Right ventricle myocardium inferior (tissue), 1 donor: Measurements from ENCODE around the gene NOL4L. TPM values are rescaled to one million over a fixed set of nuclear protein-coding genes. Genes with fewer than 3 reads are reported as not detected.

ENCODE experiments used
- ATAC-seq: fragments of 200-7000 bp; cut with Tn5 transposase; one replicate; pipeline ENCODE4 v1.9.1; 2020; ENCODE audit warnings: mild to moderate bottlenecking, moderate library complexity
- DNase-seq: peaks from one replicate; pipeline ENCODE4 v3.0.0; 2021; ENCODE audit errors: missing footprints
- intact Hi-C: fragments of 100-400 bp; cut with DNase I; formaldehyde crosslinking; loops from one replicate; pipeline ENCODE4 v1.11.0; 2022
- total RNA-seq: library from RNA; stranded (reverse); fragmentation: NEBNext Ultra II Directional; extraction: Animal tissue kit (Norgen Biotek cat#: 25700); gene quantifications from one replicate; pipeline ENCODE4 v1.2.1, GENCODE V29; 2021
- donor health status: DM: no; HTN: yes; CAD: no; lungs with severe emphysema.

NOL4L gene
- total RNA-seq, 1 donor from 2014 or later: 4.3 TPM

DNA sequence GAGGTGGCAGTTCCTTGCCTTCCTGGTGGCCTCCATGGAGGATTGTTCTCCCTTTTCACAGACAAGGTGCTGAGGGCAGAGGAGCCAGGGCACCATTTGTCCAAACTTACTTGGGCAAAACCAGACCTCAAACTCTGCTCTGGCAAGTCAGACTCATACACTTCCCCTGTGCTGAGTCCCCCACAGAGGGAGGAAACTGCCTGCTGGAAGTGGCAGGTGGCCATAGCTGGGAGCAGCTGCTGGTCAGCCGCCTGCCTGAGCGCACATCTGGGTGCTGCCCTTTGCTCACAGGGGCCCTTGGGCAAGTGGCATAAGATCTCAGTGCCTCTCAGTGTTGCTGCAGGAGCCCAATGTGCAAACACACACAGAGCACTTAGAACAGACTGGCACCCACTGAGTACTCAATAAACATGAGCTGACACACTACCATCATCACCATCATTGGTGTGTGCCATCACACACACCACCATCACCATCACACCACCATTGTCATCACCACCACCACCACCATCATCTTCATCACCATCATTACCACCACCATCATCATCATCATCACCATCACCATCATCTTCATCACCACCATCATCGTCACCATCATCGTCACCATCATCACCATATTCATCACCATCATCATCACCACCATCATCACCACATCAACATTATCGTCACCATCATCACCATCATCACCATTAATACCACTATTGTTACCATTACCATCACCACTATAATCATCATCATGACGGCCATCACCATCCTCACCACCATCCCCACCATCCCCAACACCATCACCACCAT lies 17.6 kb downstream of the NOL4L start:
- ATAC-seq: no peak
- intact Hi-C loops: no loop called here
- no peak for DNase-seq

DNA sequence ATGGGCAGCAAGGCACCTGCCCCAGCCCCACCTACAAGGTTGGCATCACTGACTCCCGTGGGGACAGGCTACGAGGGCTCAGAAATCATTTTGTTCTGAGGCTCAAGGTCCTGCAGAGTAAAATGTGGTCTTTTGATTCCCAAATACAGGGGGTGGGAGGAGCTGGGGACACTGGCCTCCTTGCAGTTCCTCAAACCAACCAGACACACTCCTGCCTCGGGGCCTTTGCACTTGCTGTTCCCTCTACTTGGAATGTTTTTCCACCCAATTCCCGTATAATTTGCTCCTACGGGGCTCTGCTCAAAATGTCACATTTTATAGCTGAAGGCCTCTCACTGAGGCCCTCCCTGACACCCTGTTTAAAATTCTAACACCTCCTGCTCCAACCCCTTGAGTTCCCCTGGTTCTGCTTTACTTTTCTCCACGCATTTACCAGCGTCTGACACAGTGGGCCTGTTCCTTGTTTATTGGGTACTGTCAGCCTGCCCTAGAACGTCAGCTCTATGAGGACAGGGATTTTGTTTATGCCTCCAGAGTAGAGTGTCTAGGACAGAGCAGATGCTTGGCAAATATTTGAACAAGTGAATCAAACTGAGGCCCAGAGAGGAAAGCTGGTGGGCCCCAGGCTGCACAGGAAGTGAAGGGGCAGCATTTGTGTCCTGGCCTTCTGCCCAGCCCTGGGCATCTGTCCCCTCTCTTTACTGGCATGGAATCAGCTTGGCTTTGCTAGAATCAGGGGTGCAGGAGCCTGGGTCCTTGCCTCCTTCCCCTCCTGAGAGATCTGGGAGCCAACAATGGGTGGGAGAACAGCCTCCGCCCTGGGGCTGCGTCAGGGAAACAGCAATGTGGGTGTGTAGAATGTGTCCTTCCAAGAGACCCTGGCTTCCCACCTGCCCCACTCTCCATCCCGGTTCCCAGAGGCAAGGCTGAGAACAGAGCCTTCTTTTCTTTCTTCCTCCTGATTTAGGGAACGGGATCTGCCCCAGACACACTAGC lies 18.5 kb downstream of the NOL4L start:
- DNase-seq (no peak), ATAC-seq (no peak)
- intact Hi-C loops: no loop called here

DNA sequence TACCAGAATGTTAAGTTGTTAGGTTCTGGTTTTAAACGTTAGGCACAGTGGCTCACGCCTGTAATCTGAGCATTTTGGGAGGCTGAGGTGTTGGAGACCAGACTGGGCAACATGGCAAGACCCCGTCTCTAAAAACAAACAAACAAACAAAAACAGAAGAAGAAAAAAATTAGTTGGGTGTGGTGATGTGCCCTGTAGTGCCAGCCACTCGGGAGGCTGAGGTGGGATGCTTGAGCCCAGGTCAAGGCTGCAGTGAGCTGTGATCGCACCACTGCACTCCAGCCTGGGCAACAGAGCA lies 19.4 kb downstream of the NOL4L start:
- DNase-seq (no peak), ATAC-seq (no peak)
- intact Hi-C loops: no loop called here

DNA sequence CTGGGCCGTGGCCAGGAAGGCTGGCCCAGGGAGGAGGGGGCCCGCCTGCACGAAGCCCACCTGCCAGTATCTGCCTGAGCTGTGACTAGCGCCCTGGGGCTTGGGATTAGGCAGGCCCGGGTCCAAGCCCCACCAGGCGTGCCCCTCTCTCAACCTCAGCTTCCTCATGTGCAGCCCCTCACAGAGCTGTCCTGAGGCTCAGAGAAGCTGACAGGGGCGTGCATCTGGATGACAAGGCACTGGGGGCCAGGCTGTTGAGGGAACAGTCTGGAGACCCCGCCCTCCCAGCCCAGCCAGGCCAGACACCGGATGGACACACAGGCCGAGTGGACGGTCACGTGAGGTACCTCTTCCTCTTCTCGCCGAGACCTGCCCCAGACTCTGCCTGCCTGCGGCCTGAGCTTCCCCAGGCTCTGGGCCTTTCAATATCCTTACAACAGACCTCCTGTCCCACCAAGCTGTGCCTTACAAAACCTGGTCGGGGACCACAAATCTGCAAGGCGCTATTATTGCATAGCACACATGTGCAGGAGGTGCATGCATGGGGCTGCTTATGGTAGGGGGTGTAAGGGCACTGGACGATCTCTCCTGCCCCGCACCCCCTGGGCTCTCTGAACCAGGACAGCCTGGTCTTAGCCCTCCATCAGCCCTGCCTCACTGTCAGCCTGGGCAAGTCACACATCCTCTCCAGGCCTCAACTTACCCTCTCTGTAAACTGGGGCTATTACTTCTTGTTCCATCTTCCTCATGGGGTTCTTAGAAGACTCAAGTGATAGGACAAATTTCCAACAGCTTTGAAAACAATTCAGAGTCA lies 20.0 kb downstream of the NOL4L start:
- intact Hi-C loops: no loop called here
- ATAC-seq: peak; percentile 60

DNA sequence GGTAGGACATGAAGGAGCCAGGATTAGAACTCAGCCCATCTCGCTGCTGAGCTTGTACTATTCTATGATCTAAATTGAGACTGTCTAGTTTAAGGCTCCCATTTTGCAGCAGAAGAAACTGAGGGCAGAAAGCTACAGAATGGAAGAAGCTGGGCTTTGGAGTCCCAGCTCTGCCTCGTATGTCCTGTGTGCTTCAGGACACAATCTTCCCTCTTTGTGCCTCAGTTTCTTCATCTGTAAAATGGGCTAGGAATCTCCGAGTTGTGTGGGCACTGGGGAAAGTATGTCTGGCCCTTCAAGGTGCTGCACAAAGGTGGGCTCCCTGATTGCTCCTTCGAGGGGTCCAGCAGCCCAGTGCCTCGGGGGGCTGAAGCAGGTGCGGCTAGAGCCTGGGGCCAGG lies 20.7 kb downstream of the NOL4L start:
- intact Hi-C loops: no loop called here
- DNase-seq (no peak), ATAC-seq (no peak)

More for the DNA sequence above, 20.0 kb downstream of the NOL4L start:
- DNase-seq: peak; percentile 79

DNA sequence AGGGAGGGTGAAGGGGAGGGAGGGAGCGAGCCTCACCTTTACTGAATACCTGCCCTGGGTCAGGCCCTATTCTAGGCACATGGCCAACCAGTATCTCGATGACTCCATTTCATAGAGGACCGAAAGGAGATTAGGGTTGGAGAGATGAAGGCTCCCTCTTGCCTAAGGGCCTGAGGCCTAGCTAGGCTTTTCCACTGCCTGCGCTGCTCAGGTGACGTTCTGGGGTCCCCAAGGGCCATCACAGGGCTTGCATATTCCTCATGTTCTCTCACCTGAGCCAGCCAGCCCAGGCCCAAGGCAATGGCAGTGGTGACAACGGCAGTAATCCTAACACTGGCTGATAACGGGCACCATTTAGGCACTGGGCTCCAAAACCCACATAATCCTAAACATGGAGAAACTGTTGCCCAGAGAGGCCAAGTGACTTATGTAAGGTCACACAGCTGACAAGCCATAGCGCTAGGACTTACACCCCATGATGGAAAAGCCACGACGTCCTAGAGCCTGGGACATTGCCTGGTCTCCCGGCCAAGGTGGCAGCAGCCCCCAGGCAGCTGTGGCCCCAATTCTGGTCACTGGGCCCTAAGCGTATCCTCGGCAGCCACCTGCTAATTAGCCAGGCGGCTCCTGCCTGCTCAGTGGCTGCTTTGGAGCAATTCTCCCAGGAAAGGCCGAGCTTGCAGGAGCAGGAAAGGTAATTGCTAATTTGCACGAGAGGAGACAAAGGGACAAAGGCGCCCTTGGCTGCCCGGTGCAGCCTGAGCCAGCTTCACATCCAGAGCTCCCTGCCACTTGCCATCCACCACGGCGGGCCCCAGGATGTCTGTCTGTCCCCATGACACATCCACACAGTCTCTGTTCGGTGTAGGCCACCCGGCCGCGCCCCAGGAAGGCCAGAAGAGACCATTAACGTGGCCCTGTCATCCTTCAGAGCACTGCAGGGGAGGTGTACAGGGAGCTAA lies 21.5 kb downstream of the NOL4L start:
- DNase-seq (no peak), ATAC-seq (no peak)
- intact Hi-C loops: no loop called here

DNA sequence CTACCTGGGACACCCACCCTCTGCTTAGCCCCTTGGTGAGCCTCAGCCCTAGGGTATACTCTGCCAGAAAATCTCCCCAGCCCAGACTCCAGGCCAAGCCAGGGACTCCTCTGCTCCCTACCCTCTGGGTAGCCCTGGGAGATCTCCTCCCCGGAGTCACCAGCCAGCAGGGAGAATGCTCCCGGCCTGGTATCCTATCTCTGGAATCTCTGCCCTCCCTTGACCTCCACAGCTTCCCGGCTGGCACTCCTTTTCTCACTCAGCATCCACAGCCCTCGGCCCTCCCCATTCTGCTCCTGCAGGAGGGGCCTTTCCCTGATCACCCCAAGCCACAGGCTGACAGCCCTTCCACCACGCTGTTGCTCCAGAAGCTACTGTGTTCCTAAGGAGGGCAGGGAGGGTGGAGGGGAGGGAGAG lies 22.6 kb downstream of the NOL4L start:
- intact Hi-C loops: no loop called here
- ATAC-seq (no peak), DNase-seq (no peak)

DNA sequence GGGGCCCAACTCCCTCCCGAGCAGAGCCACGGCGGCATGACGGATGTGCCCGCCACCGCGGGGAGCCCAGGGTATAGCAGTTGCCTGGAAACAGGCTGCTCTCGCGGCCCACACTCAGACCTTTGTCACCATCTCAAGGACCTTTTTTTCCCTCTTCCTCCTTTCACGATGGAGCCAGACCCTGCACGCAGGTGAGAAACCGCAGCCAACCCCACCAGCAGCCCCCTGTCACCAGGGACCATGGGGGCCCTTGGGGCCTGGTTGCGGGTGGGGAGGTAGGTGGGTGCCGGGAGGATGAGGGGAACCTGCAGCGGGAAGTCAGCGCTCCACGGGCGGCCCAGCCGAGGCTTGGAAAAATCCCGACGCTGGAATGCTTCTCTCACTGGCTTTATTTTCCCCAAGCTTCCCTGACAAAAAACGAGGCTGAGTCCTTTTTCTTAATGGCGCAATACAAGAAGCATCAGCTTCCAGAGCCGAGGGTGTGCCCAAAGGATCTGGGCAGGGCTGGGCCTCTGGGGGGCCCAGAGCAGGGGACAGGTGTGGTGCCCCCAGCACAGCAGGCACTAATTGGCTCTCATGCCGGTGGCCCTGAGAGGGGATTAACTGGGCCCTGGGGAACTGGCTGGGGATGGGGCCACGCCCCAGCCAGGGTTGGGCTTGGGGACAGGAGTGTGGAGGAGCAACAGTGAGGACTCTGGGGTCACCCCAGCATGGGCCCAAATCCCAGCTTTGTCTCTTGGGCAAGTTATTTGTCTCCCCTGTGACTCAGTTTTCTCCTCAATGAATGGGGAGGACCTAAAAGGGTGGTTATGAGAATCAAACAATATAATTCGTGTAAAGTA lies 23.9 kb downstream of the NOL4L start:
- intact Hi-C loops: no loop called here
- no peak for ATAC-seq
- DNase-seq: no peak

DNA sequence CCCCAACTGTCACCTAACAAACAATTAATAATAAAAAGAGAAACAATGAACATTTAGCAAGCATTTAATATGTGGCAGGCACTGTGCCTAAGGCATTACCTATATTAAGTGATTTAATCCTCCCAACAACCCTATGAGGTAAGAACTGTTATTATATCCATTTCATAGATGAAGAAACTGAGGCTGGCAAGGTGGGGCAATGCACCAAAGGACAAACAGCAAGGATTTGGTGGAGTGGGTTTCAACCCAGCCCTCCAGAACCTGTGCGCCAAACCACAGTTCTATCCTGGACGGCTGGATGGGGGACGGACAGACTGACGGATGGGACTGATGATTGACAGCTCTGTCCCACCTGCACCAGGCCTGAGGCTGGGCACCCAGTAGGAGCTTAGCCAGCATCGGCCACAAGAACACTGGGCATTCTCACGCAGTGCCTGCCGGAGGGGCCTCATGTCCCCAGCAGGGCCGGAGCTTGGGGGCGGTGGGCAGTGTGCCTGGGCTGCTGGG lies 24.6 kb downstream of the NOL4L start:
- ATAC-seq: no peak
- intact Hi-C loops: no loop called here
- no peak for DNase-seq

DNA sequence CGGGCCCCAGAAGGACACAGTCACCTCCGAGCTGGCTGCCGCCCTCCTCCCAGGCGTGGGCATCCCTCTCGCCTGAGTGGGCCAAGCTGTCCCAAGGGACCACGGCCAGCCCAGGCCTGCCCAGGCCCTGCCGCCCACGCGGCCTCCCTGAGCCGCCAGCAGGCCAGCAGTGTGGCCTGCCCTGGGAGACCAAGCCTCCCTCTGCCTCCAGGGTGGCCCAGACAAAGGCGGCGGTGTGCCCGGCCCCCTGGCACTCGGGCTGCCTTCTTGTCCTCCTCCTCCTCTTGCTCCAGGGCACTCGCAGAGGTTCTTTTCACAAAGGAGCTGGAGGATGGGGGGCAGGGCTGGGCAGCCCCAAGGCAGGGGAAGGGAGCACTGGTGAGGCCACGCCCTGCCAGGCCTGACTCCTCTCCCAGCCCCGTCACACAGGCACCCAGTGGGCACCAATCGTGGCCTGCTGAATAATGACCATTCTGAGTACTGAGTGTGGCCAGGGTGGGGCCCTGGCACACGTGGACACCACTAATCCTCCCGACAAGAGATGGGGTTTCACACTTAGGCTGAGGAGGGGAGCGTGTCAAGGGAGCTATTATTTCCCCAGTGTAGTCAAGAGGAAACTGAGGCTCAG lies 25.3 kb downstream of the NOL4L start:
- no peak for DNase-seq
- ATAC-seq: no peak

DNA sequence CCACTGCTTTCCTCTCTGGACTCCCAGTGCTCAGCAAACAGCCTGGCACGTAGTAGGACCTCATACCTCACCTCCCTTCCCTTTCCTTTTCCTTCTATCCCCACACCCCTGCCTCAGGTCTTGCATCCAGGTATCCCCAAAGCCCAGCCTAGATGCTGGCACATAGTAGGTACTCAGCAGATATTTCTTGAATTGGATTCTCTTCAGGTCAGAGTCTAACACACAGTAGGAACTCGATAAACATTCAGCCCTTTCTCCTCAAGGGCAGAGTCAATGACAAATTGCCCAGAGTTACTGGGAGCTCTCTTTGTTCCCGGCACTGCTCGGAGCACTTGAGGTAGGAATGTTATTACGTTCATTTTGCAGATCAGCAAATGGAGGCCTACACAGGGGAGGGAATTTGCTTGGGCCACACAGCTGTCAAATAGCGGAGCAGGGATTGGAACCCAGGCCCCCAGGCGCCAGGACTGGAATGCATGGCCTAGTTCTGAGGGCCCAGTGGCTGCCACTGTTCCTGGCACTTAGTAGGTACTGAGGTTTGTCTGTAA lies 25.9 kb downstream of the NOL4L start:
- ATAC-seq: no peak
- intact Hi-C loops: no loop called here
- no peak for DNase-seq

More for the DNA sequence above, 25.3 kb downstream of the NOL4L start:
- intact Hi-C loops: no loop called here

DNA sequence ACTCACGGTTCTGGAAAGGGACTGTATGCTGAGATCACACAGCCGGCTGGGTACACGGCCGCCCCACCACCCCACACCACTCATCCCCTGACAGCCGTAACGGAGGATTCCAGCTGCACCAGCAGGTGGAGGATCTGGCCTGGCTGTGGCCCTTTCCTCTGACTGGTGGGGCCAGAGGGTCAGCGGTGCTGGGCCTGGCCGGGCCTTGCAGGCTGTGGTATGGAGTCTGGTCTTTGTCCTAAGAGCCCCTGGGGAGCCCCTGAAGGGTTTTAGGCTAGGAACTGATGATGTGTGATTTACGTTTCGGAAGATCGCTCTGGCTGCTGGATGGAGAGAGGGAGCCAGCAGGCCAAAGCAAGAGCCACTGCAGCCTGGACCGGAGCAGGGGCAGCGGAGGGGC lies 26.6 kb downstream of the NOL4L start:
- no peak for DNase-seq
- no peak for ATAC-seq
- intact Hi-C loops: no loop called here

DNA sequence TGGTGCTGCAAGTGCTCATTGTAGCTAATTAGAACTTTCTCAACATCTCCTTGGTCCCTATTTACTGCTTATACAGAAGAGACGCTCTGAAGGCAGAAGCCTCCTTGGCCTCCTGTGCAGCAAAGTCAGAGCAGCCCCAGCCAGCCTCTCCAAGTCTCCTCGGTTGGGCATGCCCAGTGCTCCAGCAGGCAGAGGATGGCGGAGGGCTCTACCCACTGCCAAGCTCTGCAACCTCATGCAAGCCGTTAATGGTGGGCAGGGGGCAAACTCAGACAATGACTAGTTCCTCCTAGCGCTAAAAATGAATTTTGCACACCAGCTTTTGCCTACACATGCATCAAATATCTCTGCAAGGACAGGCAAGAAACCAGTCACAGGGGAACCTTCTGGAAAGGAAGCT lies 27.8 kb downstream of the NOL4L start:
- intact Hi-C loops: no loop called here
- DNase-seq (no peak), ATAC-seq (no peak)

DNA sequence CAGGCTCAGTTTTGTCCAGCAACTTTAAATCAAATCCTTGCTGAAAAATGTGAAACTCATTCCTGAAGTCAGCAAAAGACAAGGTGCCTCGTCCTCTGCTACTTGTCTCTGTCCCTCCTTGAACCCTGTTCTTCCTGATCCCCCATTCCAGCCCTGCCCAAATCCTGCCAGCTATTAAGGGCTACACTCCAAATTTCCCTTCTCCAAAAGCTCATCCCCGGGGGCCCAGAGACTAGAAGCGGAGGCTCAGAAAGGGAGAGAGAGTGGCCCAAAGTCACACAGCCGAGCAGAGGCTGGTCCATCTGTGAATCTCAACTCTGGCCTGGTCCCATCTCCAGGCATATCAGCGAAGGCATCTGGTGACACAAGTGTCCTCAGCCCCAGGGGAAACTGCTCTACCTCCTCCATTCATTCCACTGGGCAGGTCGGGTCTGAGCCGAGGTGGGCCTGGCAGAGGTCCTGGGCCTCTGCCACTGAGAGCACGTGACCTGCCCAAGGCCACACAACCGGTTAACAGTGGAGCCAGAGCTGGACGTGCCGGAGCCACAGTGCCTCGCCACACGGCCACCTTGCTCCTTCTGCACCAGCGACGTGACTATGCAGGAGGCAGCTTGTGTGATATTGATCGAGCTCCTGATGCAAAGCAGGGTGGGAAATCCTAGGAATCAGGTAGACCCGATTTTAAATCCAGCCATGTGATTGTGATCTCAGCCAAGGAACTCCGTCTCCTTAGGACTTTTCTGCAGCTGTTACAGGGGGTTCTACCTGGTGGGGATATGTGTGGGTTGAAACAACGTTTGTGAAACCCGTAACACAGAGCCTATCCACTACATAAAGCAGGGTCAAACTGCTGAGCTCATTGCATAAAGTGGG lies 28.6 kb downstream of the NOL4L start:
- intact Hi-C loops: no loop called here
- no peak for ATAC-seq
- DNase-seq: no peak

DNA sequence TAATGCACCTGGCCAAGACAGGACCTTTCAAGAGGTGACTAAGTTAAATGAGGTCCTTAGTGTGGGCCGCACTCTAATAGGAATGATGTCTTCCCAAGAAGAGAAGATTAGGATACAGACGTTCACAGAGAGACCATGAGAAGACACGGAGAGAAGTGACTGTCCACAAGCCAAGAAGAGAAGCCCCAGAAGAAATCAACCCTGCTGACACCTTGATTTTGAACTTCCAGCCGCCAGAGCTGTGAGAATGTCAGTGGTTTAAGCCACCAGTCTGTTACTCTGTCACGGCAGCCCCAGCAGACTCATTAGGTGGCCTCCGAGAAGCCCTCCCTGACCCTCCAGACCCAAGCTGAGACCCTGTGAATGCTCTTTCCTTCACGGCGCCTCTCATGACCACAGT lies 29.5 kb downstream of the NOL4L start:
- no peak for DNase-seq
- intact Hi-C loops: no loop called here
- ATAC-seq: no peak

DNA sequence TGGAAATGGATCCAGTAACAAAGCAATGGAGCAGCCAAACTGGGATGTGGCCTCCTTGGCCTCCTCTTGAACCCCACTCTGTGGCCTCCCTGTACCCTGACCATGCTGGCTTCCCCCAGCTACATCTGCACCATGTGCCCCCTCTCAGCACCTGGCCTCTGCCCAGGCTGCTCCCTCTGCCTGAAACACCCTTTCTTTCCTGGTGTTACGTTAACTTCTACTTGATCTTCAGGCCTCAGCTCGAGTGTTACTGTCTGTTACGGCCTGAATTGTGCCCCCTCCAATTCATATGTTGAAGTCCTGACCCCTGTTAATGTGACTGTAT lies 30.2 kb downstream of the NOL4L start:
- DNase-seq: no peak
- intact Hi-C loops: no loop called here
- ATAC-seq: no peak
